Endodermal cell (in vitro differentiated cells): ENCODE measurements around the gene ANKRD27. TPM values are rescaled to one million over a fixed set of nuclear protein-coding genes. Genes with fewer than 3 reads are reported as not detected.

Experiments
- DNase-seq: peaks from one replicate; pipeline ENCODE4 v3.0.0-alpha.2; 2017
- H3K27ac ChIP-seq: 2 replicates; pipeline ENCODE4 v1.5.1; 2013; ENCODE audit warnings: mild to moderate bottlenecking, low read depth, low read length, moderate library complexity
- H3K27me3 ChIP-seq: 2 replicates; pipeline ENCODE4 v1.6.1; 2013; ENCODE audit warnings: mild to moderate bottlenecking, low read length, moderate library complexity; ENCODE audit not compliant: insufficient read depth, control insufficient read depth, poor library complexity, severe bottlenecking
- H3K36me3 ChIP-seq: 2 replicates; pipeline ENCODE4 v1.7.0; 2013; ENCODE audit warnings: mild to moderate bottlenecking, low read length, moderate library complexity; ENCODE audit not compliant: control insufficient read depth, insufficient read depth
- H3K4me1 ChIP-seq: one replicate; pipeline ENCODE4 v1.7.0; 2013; ENCODE audit warnings: low read length; ENCODE audit not compliant: control insufficient read depth, insufficient read depth
- H3K4me3 ChIP-seq: 2 replicates; pipeline ENCODE4 v1.5.1; 2013; ENCODE audit warnings: mild to moderate bottlenecking, low read length, moderate library complexity
- H3K9ac ChIP-seq: 2 replicates; pipeline ENCODE4 v1.6.1; 2013; ENCODE audit warnings: mild to moderate bottlenecking, low read length, moderate library complexity; ENCODE audit not compliant: poor library complexity, severe bottlenecking; ENCODE audit errors: extremely low read depth
- H3K9me3 ChIP-seq: 2 replicates; pipeline ENCODE4 v1.6.1; 2013; ENCODE audit warnings: mild to moderate bottlenecking, low read length, moderate library complexity; ENCODE audit not compliant: control insufficient read depth
- H3K27ac Mint-ChIP-seq: 2 replicates; pipeline ENCODE4 v1.8.0; 2020; ENCODE audit warnings: mixed read lengths
- H3K27me3 Mint-ChIP-seq: 2 replicates; pipeline ENCODE4 v1.8.0; 2021; ENCODE audit warnings: mild to moderate bottlenecking, mixed read lengths; ENCODE audit not compliant: insufficient read depth
- H3K36me3 Mint-ChIP-seq: 2 replicates; pipeline ENCODE4 v1.8.0; 2020; ENCODE audit warnings: low read depth, mixed read lengths
- H3K4me1 Mint-ChIP-seq: 2 replicates; pipeline ENCODE4 v1.8.0; 2020; ENCODE audit warnings: mixed read lengths
- H3K4me3 Mint-ChIP-seq: 2 replicates; pipeline ENCODE4 v1.8.0; 2020; ENCODE audit warnings: mild to moderate bottlenecking, moderate library complexity, mixed read lengths
- H3K9me3 Mint-ChIP-seq: 2 replicates; pipeline ENCODE4 v1.8.0; 2020; ENCODE audit warnings: mild to moderate bottlenecking, mixed read lengths
- WGBS, 2 experiments: methylation state at CpG; one replicate each; pipeline versions ENCODE4 v1.1.5 to v1.1.7; 2013; ENCODE audit warnings: missing lambda C conversion rate in 2 of 2, mixed read lengths in 1 of 2; ENCODE audit not compliant: insufficient coverage in 1 of 2, insufficient read length in 1 of 2; 5-methylcytosine and 5-hydroxymethylcytosine counted together
- total RNA-seq, 2 donors: library from RNA; stranded (reverse); fragmentation: NEBNext Ultra II Directional in 1 of 2; extraction: Animal tissue kit (Norgen Biotek cat#: 25700) in 1 of 2; gene quantifications; 2 replicates in 1 of 2; 3 replicates in 1 of 2; pipeline ENCODE4 v1.2.1, GENCODE V29; 2021
- TF ChIP-seq, protein P1 (sequence below): fragments of 200-600 bp; sonication (generic); conservative IDR thresholded peaks from 2 replicates; pipeline ENCODE4 v1.5.0; 2021; ENCODE audit warnings: antibody characterized with exemption, mild to moderate bottlenecking

The ANKRD27 gene
- total RNA-seq, 2 donors from 2014 or later: 35.1 to 35.9 TPM

- DNase-seq: peak; percentile 71
- Mint-ChIP-seq H3K27ac (peak overlapping the region; percentile 85), H3K9me3 (peaks cover under 1% of the 10 kb centered on the region), H3K36me3 (peaks cover 35% of the 10 kb centered on the region), H3K27me3 (peaks cover 28% of the 10 kb centered on the region), H3K4me1 (peaks cover 7% of the 10 kb centered on the region), H3K4me3 (peak overlapping the region; percentile 83)
- WGBS, 2 experiments: 5 to 8% methylated on average over 26 to 27 of the region's 27 CpGs
- peaks cover 4% of the 10 kb centered on the region for H3K4me1 ChIP-seq
- peak overlapping the region; percentile 74 for H3K9ac ChIP-seq
- H3K36me3 ChIP-seq: peaks cover 43% of the 10 kb centered on the region
- H3K27me3 ChIP-seq: peaks cover 18% of the 10 kb centered on the region
- H3K4me3 ChIP-seq: peak overlapping the region; percentile 97
- H3K27ac ChIP-seq: no peak overlapping the region
- TF ChIP-seq, protein P1, sequence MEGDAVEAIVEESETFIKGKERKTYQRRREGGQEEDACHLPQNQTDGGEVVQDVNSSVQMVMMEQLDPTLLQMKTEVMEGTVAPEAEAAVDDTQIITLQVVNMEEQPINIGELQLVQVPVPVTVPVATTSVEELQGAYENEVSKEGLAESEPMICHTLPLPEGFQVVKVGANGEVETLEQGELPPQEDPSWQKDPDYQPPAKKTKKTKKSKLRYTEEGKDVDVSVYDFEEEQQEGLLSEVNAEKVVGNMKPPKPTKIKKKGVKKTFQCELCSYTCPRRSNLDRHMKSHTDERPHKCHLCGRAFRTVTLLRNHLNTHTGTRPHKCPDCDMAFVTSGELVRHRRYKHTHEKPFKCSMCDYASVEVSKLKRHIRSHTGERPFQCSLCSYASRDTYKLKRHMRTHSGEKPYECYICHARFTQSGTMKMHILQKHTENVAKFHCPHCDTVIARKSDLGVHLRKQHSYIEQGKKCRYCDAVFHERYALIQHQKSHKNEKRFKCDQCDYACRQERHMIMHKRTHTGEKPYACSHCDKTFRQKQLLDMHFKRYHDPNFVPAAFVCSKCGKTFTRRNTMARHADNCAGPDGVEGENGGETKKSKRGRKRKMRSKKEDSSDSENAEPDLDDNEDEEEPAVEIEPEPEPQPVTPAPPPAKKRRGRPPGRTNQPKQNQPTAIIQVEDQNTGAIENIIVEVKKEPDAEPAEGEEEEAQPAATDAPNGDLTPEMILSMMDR: no peak
- H3K9me3 ChIP-seq: no peaks in the 10 kb centered on the region
These were observed 93.2 kb downstream of the ANKRD27 start for GRCh38 chr19:32581705-32582179.

- Mint-ChIP-seq H3K4me1 (peaks cover 7% of the 10 kb centered on the region), H3K36me3 (peaks cover 29% of the 10 kb centered on the region), H3K27ac (peak within 1 kb of the TSS; percentile 85), H3K9me3 (no peaks in the 10 kb centered on the region), H3K4me3 (peak within 1 kb of the TSS; percentile 83), H3K27me3 (peaks cover 30% of the 10 kb centered on the region)
- H3K27ac ChIP-seq: peak within 1 kb of the TSS; percentile 32
- no peaks in the 10 kb centered on the region for H3K9me3 ChIP-seq
- peaks cover 4% of the 10 kb centered on the region for H3K4me1 ChIP-seq
- DNase-seq: peak; percentile 96
- H3K36me3 ChIP-seq: peaks cover 36% of the 10 kb centered on the region
- peak within 1 kb of the TSS; percentile 74 for H3K9ac ChIP-seq
- peak within 1 kb of the TSS; percentile 97 for H3K4me3 ChIP-seq
- peaks cover 18% of the 10 kb centered on the region for H3K27me3 ChIP-seq
- 0% methylated on average over 13 to 81 of the region's 81 CpGs for WGBS, 2 experiments
- TF ChIP-seq, protein P1: no peak
These were observed 93.9 kb downstream of the ANKRD27 start, which contains the start of gene PDCD5 for GRCh38 chr19:32580901-32581704. PDCD5 (plus strand) TSS chr19:32581190; CDS start chr19:32581262, 72 bp downstream.

- no peaks in the 10 kb centered on the region for H3K9me3 Mint-ChIP-seq
- Histone ChIP-seq H3K9ac (no peak overlapping the region), H3K36me3 (peaks cover 29% of the 10 kb centered on the region), H3K4me3 (peak overlapping the region; percentile 97), H3K27ac (no peak overlapping the region), H3K4me1 (peaks cover 4% of the 10 kb centered on the region), H3K9me3 (no peaks in the 10 kb centered on the region), H3K27me3 (peaks cover 18% of the 10 kb centered on the region)
- no peak overlapping the region for H3K27ac Mint-ChIP-seq
- H3K4me3 Mint-ChIP-seq: peak overlapping the region; percentile 83
- H3K36me3 Mint-ChIP-seq: peaks cover 22% of the 10 kb centered on the region
- WGBS, 2 experiments: 27 to 30% methylated on average over 14 to 22 of the region's 22 CpGs
- DNase-seq: no peak
- peaks cover 30% of the 10 kb centered on the region for H3K27me3 Mint-ChIP-seq
- TF ChIP-seq, protein P1: no peak
- H3K4me1 Mint-ChIP-seq: peaks cover 7% of the 10 kb centered on the region
These were observed 94.6 kb downstream of the ANKRD27 start for GRCh38 chr19:32580353-32580900.
